GM03348 (cell line): ENCODE results near the gene AFF2.

Experiments used
- DNase-seq: peaks from one replicate; pipeline ENCODE4 v3.0.0; 2012; ENCODE audit warnings: low spot score

The AFF2 gene

DNA sequence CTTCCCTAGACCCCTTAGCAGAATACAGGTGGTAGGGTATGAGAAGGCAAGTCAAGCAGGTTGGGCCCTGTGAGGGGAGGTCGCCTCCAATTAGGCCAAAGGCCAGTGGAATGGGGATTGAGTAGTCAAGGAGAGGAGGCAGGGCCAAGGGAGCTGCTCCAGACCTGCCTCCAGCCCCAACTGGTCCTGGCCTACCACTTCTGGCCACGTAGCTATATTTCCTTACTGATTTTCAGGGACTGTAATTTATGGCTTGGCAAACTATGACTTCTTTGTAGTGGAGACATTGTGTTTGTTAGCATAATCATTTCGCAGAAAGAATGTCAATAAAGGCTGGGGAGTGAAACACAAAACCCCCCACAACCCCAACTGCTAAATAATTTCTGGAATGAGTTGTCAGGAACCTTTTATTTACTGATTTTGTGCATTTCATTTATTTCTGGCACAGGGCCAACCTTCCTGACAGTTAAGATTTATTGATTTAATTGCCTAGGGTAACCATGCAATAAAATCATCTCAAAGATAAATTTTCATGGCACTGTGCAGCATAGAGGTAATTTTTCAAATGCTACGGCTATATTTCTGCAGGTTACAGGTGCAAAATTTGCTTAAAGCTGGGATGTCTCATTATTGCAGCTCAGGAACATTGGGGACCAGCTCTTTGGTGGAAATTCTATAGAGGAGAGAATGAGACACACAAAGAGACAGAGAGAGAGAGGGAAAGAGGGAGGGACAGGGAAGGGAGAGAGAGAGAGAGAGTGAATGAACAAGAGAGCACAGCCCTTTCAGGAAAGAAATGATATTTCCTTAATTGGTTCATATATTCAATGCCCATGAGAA is 509.8 kb downstream of the AFF2 start:
- no peak for DNase-seq

DNA sequence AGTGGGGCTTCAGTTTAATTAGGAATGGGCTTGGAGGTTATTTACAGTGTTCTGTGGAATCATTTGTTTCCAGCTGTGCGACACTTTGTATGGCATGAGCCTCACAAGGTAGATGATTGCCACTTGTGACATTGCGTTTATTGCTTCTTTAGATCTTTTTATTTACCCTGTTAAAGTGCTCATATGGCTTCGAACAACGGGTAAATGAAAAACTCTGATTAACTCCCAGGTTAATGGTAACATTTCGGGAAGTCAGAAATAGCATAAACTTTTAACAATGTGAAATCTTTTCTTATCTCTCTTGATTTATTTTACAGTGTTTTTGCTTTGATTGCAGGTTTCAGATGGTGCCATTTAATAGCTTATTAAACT is 510.4 kb downstream of the AFF2 start:
- DNase-seq = no peak

- DNase-seq = no peak
Observed at GRCh38 chrX:149013081-149013480, 512.7 kb downstream of the AFF2 start.

DNA sequence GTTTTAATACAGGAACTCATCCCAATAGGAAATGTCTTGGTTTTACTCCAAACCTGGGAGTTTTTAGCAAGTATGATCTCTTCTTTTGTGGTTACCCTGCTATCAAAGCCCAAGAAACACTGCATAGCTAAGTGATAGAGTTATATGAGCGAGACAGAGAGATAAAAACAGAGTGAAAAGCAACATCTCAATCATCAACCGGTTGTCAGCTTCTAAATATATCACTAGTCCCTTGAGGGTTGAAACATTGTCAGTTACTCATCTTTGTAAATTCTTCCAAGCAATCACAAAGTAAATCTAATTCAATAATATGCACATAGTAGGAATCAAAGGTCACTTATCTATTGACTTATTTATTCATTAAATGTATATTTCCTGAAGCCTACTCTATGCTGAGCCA is 520.7 kb downstream of the AFF2 start:
- no peak for DNase-seq

DNA sequence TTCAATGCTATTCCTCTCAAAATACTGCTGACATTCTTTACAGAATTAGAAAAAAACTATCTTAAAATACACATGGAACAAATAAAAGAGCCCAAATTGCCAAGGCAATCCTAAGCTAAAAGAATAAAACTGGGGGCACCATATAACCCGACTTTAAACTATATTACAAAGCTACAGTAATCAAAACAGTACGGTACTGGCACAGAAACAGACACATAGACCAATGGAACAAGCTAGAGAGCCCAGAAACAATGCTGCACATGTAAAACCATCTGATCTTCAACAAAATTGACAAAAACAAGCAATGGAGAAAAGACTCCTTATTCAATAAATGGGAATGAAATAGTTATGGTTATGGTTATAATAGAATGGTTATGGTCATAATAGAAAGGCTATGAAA is 522.1 kb downstream of the AFF2 start:
- DNase-seq = no peak

GRCh38 chrX:149032449-149032848 is 532.0 kb downstream of the AFF2 start:
- DNase-seq = no peak

DNA sequence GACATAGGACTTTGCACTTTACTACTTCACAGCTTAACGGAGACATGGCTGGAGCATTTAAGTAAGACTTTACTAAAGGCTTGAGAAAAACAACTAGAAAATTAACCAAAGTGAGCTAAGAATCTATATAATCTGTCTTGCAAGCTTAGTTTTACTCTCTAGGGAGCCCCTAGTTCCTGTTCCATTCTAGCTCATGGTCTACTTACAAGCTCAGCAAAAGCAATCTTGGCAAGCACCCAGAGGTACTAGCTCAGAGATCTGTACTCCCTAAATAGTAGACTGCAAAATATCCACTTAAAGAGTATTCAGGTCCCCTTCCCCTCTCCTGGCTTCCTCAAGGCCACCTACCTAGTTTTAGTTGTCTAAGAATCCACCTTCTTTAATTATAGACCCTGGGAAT is 535.7 kb downstream of the AFF2 start:
- DNase-seq = no peak

DNA sequence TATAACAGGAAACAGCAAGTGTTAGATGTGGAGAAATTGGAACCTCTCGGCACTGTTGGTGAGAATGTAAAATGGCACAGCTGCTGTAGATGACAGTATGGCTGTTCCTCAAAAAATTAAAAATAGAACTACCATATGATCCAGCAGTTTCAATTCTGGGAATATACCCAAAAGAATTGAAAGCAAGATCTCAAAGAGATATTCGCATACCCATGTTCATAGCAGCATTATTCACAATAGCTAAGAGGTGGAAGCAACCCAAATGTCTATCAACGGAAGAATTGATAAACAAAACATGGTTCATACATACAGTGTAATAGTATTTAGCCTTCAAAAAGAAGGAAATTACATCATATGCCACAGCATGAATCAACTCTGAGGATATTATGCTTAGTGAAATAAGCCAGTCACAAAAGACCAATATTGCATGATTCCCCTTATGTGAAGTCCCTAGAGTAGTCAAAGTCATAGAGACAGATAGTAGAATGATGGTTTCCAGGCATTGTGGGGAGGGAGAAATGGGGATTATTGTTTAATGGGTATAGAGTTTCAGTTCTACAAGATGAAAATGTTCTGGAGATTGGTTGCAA is 537.0 kb downstream of the AFF2 start:
- DNase-seq = no peak

- no peak for DNase-seq
Observed at GRCh38 chrX:149039057-149039456, 538.6 kb downstream of the AFF2 start.

DNA sequence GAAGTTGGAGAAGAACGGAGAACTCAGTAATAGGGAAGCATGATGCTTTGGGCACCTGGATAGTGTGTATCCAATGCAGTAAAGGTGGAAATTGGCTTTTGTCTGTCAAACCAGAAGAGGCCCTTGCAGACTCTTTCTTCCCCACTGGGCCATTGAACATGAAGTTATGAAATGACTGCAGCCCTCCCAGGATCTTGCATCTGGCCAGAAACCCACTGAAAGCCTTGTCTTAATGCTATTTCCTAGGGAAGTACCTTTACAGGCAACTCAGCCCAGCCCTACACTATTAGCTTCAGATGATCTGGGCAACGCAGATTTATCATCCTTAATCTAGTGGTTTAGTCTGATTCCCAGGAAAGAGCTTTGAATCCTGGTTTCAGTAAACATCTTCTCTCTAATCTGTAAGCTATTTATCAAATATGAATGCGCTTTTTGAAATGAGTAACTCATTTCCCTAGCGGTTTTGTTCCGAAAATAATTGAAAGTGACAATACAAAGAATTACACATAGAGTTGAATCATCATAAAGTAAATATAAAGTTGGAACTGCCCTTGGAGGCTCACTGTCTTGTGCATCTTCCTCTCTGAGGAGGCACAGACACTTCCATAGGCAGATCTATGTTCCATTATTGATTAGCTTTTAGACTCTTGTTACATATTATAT is 540.6 kb downstream of the AFF2 start:
- DNase-seq = no peak

DNA sequence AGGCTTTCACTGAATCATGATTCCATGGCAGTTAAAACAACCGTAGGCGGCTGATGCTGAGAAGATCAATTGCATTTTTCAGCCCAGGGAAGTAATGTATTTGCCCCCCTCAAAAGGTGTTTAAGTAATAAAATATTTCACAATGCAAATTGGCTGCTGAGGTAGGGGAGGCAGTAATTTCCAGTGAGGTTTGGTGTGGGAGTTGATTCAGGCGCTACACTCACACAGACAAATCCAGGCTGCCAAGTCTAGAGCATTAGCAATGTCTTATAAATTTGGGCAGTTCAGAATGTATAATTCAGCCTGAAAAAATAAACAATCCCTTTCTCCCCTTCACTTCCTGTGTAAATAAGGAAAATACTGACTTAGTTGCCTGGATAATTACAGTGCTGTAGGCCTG is 543.0 kb downstream of the AFF2 start:
- DNase-seq = no peak

DNA sequence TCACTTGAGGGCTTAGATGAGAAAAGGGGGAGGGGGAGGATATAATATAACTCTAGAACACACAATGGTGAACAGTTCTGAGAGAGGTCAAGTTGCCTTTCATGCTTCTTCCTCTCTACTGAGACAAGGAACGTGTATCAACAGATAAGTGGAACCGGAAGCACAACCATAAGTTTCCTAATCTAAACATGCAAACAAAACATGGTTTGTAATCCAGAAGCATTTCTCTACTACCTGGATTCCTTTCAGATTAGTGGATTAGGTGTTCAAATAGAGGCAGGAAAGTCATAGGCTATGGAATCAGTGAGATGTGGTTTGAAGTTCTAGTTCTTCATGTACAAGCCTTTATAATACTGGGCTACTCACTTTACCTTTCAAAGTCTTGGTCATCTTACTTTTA is 544.1 kb downstream of the AFF2 start:
- DNase-seq = no peak

GRCh38 chrX:149045645-149046210 is 545.3 kb downstream of the AFF2 start:
- DNase-seq = no peak
